WTC11 (cell line): Measurements from ENCODE around the gene OCEL1. TPM values are rescaled to one million over a fixed set of nuclear protein-coding genes. Genes with fewer than 3 reads are reported as not detected.
A peak's percentile ranks its signal among the peaks of the same experiment; 100 is the strongest.

ENCODE experiments used
- ATAC-seq: fragments of 200-7000 bp; cut with Tn5 transposase; 2 replicates; pipeline ENCODE4 v1.10.0; 2021; ENCODE audit warnings: mild to moderate bottlenecking, moderate library complexity
- CTCF ChIA-PET: fragments of 300-600 bp; sonication (Branson Sonifier 250); formaldehyde crosslinking; loops from one replicate; lab custom pipeline; 2021; ENCODE audit warnings: antibody characterized with exemption; lab: Charles Lee
- POLR2A ChIA-PET: fragments of 350-600 bp; sonication (Branson Sonifier 250); formaldehyde crosslinking; loops from one replicate; lab custom pipeline; 2021; ENCODE audit warnings: antibody characterized with exemption; lab: Charles Lee
- DNase-seq: peaks from one replicate; pipeline ENCODE4 v3.0.0; 2021; ENCODE audit warnings: low spot score
- H3K27ac Mint-ChIP-seq: 2 replicates; pipeline ENCODE4 v1.8.0; 2021; ENCODE audit warnings: mixed read lengths
- H3K27me3 Mint-ChIP-seq: 2 replicates; pipeline ENCODE4 v1.8.0; 2021; ENCODE audit warnings: low read depth, mild to moderate bottlenecking, moderate library complexity, mixed read lengths
- H3K36me3 Mint-ChIP-seq: 2 replicates; pipeline ENCODE4 v1.8.0; 2021; ENCODE audit warnings: mixed read lengths
- H3K4me1 Mint-ChIP-seq: 2 replicates; pipeline ENCODE4 v1.8.0; 2022; ENCODE audit warnings: mixed read lengths
- H3K4me3 Mint-ChIP-seq: 2 replicates; pipeline ENCODE4 v1.8.0; 2021; ENCODE audit warnings: mild to moderate bottlenecking, moderate library complexity, mixed read lengths
- H3K9me3 Mint-ChIP-seq: 2 replicates; pipeline ENCODE4 v1.8.0; 2021; ENCODE audit warnings: mixed read lengths
- CBFB ChIP-seq: sonication (generic); formaldehyde crosslinking; IDR thresholded peaks from 2 replicates; pipeline ENCODE4 v1.8.1; 2022; ENCODE audit warnings: mild to moderate bottlenecking, low read depth, missing genetic modification reagents
- CREB1 ChIP-seq: sonication (generic); formaldehyde crosslinking; IDR thresholded peaks from 2 replicates; pipeline ENCODE4 v1.8.0; 2023; ENCODE audit warnings: mild to moderate bottlenecking, missing genetic modification reagents
- FOXK1 ChIP-seq: sonication (generic); formaldehyde crosslinking; IDR thresholded peaks from 2 replicates; pipeline ENCODE4 v1.8.0; 2022; ENCODE audit warnings: mild to moderate bottlenecking, moderate library complexity, missing genetic modification reagents
- IRF2 ChIP-seq: sonication (generic); formaldehyde crosslinking; IDR thresholded peaks from 2 replicates; pipeline ENCODE4 v1.8.0; 2022; ENCODE audit warnings: low read depth, missing genetic modification reagents, borderline replicate concordance
- NR2C2 ChIP-seq: sonication (generic); formaldehyde crosslinking; IDR thresholded peaks from 2 replicates; pipeline ENCODE4 v1.8.0; 2022; ENCODE audit warnings: mild to moderate bottlenecking, missing genetic modification reagents
- NR3C1 ChIP-seq: sonication (generic); formaldehyde crosslinking; conservative IDR thresholded peaks from 2 replicates; pipeline ENCODE4 v1.8.1; 2023; ENCODE audit warnings: low read depth, mild to moderate bottlenecking, missing genetic modification reagents
- OVOL2 ChIP-seq: fragments of 250-450 bp; sonication (Bioruptor Pico); IDR thresholded peaks from 2 replicates; pipeline ENCODE4 v1.9.0; 2021; ENCODE audit warnings: mild to moderate bottlenecking, borderline replicate concordance
- RORB ChIP-seq: fragments of 250-450 bp; sonication (Bioruptor Pico); IDR thresholded peaks from 2 replicates; pipeline ENCODE4 v1.9.0; 2021; ENCODE audit warnings: mild to moderate bottlenecking
- SMAD4 ChIP-seq: sonication (generic); formaldehyde crosslinking; IDR thresholded peaks from 2 replicates; pipeline ENCODE4 v1.8.0; 2022; ENCODE audit warnings: mild to moderate bottlenecking, missing genetic modification reagents
- SOX15 ChIP-seq: fragments of 250-450 bp; sonication (Bioruptor Pico); IDR thresholded peaks from 2 replicates; pipeline ENCODE4 v1.9.0; 2021; ENCODE audit warnings: mild to moderate bottlenecking
- TP53 ChIP-seq: sonication (generic); formaldehyde crosslinking; IDR thresholded peaks from 2 replicates; pipeline ENCODE4 v1.8.1; 2023; ENCODE audit warnings: mild to moderate bottlenecking, missing genetic modification reagents
- ZNF263 ChIP-seq: sonication (generic); formaldehyde crosslinking; IDR thresholded peaks from 2 replicates; pipeline ENCODE4 v1.8.1; 2022; ENCODE audit warnings: low read depth, mild to moderate bottlenecking, moderate library complexity, missing genetic modification reagents
- total RNA-seq: library from RNA; stranded (reverse); gene quantifications from 3 replicates; pipeline ENCODE4 v1.2.3, GENCODE V29; 2021
- TF ChIP-seq, protein P1 (sequence below): sonication (generic); formaldehyde crosslinking; IDR thresholded peaks from 2 replicates; pipeline ENCODE4 v1.8.0; 2023; ENCODE audit warnings: mild to moderate bottlenecking, missing genetic modification reagents
- TF ChIP-seq, protein P2 (sequence below): sonication (generic); formaldehyde crosslinking; IDR thresholded peaks from 2 replicates; pipeline ENCODE4 v1.8.1; 2022; ENCODE audit warnings: low read depth, missing genetic modification reagents, borderline replicate concordance
- TF ChIP-seq, protein P3 (sequence below): sonication (generic); formaldehyde crosslinking; IDR thresholded peaks from 2 replicates; pipeline ENCODE4 v1.8.1; 2023; ENCODE audit warnings: mild to moderate bottlenecking, missing genetic modification reagents, borderline replicate concordance
- TF ChIP-seq, protein P4 (sequence below): sonication (generic); formaldehyde crosslinking; IDR thresholded peaks from 2 replicates; pipeline ENCODE4 v1.8.0; 2022; ENCODE audit warnings: missing genetic modification reagents
- TF ChIP-seq, protein P5 (sequence below): sonication (generic); formaldehyde crosslinking; IDR thresholded peaks from 2 replicates; pipeline ENCODE4 v1.8.1; 2023; ENCODE audit warnings: mild to moderate bottlenecking, missing genetic modification reagents
- TF ChIP-seq, protein P6 (sequence below): fragments of 250-450 bp; sonication (Bioruptor Pico); IDR thresholded peaks from 2 replicates; pipeline ENCODE4 v2.1.2; 2022; ENCODE audit warnings: mild to moderate bottlenecking, moderate library complexity
- TF ChIP-seq, protein P7 (sequence below): sonication (generic); formaldehyde crosslinking; IDR thresholded peaks from 2 replicates; pipeline ENCODE4 v1.8.0; 2023; ENCODE audit warnings: missing genetic modification reagents

Gene OCEL1
- total RNA-seq, 1 experiment from 2014 or later: 34.0 TPM

DNA sequence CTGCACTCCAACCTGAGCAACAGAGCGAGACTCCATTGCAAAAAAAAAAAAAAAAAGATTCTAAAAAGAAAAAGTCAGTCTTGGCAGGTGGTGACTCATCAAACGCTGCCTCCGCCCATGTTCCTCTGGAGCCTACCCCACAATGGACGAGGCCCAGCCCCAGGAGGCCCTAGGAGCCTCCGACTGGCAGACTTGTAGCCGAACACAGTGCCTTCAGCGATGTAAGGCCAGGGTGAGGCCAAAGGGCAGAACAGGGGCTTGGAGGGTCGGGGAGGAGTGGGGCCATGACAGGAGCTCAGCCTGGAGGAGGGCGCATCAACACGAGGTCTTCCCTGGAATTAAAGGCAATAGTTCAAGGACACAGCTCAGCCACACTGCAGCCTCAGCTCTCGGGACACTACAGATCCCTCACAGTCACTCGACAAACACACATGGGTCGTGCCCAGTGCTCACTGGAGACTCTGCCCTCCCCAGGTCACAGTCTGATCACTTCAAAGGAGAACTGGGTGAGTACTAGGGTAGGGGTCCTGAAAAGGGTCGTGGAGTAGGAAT lies 5.7 kb upstream of the OCEL1 start:
- H3K36me3 Mint-ChIP-seq: peaks cover 17% of the 10 kb centered on the region
- ChIA-PET POLR2A (interaction anchor here (0.6 to 0.7 kb wide), 2 partner anchors 14 to 582 kb away, joined by 4 to 5 read pairs; no protein-coding TSS in a partner anchor), CTCF (no interaction called here)
- ATAC-seq: no peak
- H3K27ac Mint-ChIP-seq: peak overlapping the region; percentile 40
- TF ChIP-seq CBFB (CRISPR knock-in tag) (no peak), FOXK1 (CRISPR knock-in tag) (no peak)
- TF ChIP-seq, protein P1, sequence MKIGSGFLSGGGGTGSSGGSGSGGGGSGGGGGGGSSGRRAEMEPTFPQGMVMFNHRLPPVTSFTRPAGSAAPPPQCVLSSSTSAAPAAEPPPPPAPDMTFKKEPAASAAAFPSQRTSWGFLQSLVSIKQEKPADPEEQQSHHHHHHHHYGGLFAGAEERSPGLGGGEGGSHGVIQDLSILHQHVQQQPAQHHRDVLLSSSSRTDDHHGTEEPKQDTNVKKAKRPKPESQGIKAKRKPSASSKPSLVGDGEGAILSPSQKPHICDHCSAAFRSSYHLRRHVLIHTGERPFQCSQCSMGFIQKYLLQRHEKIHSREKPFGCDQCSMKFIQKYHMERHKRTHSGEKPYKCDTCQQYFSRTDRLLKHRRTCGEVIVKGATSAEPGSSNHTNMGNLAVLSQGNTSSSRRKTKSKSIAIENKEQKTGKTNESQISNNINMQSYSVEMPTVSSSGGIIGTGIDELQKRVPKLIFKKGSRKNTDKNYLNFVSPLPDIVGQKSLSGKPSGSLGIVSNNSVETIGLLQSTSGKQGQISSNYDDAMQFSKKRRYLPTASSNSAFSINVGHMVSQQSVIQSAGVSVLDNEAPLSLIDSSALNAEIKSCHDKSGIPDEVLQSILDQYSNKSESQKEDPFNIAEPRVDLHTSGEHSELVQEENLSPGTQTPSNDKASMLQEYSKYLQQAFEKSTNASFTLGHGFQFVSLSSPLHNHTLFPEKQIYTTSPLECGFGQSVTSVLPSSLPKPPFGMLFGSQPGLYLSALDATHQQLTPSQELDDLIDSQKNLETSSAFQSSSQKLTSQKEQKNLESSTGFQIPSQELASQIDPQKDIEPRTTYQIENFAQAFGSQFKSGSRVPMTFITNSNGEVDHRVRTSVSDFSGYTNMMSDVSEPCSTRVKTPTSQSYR (CRISPR knock-in tag): no peak
- TF ChIP-seq, all 79 proteins: peak for 0
- H3K27me3 Mint-ChIP-seq: peaks cover 2% of the 10 kb centered on the region; the same call in 1 of the 2 replicates
- no peaks in the 10 kb centered on the region for H3K9me3 Mint-ChIP-seq
- DNase-seq: no peak
- H3K4me1 Mint-ChIP-seq: peaks cover 5% of the 10 kb centered on the region
- no peak overlapping the region for H3K4me3 Mint-ChIP-seq

DNA sequence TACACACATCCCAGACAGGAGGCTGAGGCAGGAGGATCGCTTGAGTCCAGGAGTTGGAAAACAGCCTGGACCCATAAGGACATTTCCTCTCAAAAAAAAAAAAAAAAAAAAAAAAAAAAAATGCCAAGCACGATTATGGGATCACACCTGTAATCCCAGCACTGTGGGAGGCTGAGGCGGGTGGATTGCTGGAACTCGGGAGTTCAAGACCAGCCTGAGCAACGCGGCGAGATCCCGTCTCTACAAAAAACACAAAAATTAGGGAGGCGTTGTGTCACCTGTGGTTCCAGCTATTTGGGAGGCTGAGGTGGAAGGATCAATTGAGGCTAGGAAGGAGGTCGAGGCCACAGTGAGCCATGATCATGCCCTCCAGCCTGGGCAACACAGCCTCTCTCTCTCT lies 973 bp upstream of the OCEL1 start:
- TF ChIP-seq SMAD4 (CRISPR knock-in tag) (no peak), NR3C1 (CRISPR knock-in tag) (no peak), ZNF263 (CRISPR knock-in tag) (no peak), OVOL2 (CRISPR knock-in tag) (no peak), SOX15 (no peak), RORB (CRISPR knock-in tag) (no peak), IRF2 (no peak), CREB1 (no peak), NR2C2 (CRISPR knock-in tag) (no peak), TP53 (CRISPR knock-in tag) (no peak)
- TF ChIP-seq, protein P2, sequence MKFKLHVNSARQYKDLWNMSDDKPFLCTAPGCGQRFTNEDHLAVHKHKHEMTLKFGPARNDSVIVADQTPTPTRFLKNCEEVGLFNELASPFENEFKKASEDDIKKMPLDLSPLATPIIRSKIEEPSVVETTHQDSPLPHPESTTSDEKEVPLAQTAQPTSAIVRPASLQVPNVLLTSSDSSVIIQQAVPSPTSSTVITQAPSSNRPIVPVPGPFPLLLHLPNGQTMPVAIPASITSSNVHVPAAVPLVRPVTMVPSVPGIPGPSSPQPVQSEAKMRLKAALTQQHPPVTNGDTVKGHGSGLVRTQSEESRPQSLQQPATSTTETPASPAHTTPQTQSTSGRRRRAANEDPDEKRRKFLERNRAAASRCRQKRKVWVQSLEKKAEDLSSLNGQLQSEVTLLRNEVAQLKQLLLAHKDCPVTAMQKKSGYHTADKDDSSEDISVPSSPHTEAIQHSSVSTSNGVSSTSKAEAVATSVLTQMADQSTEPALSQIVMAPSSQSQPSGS: no peak
- TF ChIP-seq, protein P3, sequence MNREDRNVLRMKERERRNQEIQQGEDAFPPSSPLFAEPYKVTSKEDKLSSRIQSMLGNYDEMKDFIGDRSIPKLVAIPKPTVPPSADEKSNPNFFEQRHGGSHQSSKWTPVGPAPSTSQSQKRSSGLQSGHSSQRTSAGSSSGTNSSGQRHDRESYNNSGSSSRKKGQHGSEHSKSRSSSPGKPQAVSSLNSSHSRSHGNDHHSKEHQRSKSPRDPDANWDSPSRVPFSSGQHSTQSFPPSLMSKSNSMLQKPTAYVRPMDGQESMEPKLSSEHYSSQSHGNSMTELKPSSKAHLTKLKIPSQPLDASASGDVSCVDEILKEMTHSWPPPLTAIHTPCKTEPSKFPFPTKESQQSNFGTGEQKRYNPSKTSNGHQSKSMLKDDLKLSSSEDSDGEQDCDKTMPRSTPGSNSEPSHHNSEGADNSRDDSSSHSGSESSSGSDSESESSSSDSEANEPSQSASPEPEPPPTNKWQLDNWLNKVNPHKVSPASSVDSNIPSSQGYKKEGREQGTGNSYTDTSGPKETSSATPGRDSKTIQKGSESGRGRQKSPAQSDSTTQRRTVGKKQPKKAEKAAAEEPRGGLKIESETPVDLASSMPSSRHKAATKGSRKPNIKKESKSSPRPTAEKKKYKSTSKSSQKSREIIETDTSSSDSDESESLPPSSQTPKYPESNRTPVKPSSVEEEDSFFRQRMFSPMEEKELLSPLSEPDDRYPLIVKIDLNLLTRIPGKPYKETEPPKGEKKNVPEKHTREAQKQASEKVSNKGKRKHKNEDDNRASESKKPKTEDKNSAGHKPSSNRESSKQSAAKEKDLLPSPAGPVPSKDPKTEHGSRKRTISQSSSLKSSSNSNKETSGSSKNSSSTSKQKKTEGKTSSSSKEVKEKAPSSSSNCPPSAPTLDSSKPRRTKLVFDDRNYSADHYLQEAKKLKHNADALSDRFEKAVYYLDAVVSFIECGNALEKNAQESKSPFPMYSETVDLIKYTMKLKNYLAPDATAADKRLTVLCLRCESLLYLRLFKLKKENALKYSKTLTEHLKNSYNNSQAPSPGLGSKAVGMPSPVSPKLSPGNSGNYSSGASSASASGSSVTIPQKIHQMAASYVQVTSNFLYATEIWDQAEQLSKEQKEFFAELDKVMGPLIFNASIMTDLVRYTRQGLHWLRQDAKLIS (CRISPR knock-in tag): no peak
- TF ChIP-seq, protein P4, sequence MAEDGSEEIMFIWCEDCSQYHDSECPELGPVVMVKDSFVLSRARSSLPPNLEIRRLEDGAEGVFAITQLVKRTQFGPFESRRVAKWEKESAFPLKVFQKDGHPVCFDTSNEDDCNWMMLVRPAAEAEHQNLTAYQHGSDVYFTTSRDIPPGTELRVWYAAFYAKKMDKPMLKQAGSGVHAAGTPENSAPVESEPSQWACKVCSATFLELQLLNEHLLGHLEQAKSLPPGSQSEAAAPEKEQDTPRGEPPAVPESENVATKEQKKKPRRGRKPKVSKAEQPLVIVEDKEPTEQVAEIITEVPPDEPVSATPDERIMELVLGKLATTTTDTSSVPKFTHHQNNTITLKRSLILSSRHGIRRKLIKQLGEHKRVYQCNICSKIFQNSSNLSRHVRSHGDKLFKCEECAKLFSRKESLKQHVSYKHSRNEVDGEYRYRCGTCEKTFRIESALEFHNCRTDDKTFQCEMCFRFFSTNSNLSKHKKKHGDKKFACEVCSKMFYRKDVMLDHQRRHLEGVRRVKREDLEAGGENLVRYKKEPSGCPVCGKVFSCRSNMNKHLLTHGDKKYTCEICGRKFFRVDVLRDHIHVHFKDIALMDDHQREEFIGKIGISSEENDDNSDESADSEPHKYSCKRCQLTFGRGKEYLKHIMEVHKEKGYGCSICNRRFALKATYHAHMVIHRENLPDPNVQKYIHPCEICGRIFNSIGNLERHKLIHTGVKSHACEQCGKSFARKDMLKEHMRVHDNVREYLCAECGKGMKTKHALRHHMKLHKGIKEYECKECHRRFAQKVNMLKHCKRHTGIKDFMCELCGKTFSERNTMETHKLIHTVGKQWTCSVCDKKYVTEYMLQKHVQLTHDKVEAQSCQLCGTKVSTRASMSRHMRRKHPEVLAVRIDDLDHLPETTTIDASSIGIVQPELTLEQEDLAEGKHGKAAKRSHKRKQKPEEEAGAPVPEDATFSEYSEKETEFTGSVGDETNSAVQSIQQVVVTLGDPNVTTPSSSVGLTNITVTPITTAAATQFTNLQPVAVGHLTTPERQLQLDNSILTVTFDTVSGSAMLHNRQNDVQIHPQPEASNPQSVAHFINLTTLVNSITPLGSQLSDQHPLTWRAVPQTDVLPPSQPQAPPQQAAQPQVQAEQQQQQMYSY (CRISPR knock-in tag): no peak
- TF ChIP-seq, protein P5, sequence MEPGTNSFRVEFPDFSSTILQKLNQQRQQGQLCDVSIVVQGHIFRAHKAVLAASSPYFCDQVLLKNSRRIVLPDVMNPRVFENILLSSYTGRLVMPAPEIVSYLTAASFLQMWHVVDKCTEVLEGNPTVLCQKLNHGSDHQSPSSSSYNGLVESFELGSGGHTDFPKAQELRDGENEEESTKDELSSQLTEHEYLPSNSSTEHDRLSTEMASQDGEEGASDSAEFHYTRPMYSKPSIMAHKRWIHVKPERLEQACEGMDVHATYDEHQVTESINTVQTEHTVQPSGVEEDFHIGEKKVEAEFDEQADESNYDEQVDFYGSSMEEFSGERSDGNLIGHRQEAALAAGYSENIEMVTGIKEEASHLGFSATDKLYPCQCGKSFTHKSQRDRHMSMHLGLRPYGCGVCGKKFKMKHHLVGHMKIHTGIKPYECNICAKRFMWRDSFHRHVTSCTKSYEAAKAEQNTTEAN (CRISPR knock-in tag): no peak
- TF ChIP-seq, protein P6, sequence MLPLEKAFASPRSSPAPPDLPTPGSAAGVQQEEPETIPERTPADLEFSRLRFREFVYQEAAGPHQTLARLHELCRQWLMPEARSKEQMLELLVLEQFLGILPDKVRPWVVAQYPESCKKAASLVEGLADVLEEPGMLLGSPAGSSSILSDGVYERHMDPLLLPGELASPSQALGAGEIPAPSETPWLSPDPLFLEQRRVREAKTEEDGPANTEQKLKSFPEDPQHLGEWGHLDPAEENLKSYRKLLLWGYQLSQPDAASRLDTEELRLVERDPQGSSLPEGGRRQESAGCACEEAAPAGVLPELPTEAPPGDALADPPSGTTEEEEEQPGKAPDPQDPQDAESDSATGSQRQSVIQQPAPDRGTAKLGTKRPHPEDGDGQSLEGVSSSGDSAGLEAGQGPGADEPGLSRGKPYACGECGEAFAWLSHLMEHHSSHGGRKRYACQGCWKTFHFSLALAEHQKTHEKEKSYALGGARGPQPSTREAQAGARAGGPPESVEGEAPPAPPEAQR (CRISPR knock-in tag): no peak
- TF ChIP-seq, protein P7, sequence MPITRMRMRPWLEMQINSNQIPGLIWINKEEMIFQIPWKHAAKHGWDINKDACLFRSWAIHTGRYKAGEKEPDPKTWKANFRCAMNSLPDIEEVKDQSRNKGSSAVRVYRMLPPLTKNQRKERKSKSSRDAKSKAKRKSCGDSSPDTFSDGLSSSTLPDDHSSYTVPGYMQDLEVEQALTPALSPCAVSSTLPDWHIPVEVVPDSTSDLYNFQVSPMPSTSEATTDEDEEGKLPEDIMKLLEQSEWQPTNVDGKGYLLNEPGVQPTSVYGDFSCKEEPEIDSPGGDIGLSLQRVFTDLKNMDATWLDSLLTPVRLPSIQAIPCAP (CRISPR knock-in tag): no peak
- H3K27ac Mint-ChIP-seq: no peak overlapping the region
- DNase-seq (no peak), ATAC-seq (no peak)
- ChIA-PET POLR2A (interaction anchor here (1.4 to 1.9 kb wide), 2 partner anchors 10 to 40 kb away, joined by 5 to 6 read pairs; partner anchors contain the start of genes USE1 and USHBP1), CTCF (interaction anchor here (1.0 to 2.3 kb wide), 4 partner anchors 10 to 173 kb away, joined by 3 to 10 read pairs (median 3); partner anchors contain the start of gene DDA1)
- peak overlapping the region; percentile 49 for H3K4me3 Mint-ChIP-seq
- no peaks in the 10 kb centered on the region for H3K9me3 Mint-ChIP-seq
- peaks cover 15% of the 10 kb centered on the region for H3K4me1 Mint-ChIP-seq
- H3K27me3 Mint-ChIP-seq: peaks cover 2% of the 10 kb centered on the region; the same call in 1 of the 2 replicates
- H3K36me3 Mint-ChIP-seq: no peaks in the 10 kb centered on the region
